GM10847 (cell line): ENCODE measurements around the gene CSF1R.

ENCODE experiments used
- POLR2A ChIP-seq: IDR thresholded peaks from 2 replicates; pipeline ENCODE4 v1.6.1; 2011; ENCODE audit not compliant: insufficient read length; ENCODE audit errors: extremely low read depth

The CSF1R gene

DNA sequence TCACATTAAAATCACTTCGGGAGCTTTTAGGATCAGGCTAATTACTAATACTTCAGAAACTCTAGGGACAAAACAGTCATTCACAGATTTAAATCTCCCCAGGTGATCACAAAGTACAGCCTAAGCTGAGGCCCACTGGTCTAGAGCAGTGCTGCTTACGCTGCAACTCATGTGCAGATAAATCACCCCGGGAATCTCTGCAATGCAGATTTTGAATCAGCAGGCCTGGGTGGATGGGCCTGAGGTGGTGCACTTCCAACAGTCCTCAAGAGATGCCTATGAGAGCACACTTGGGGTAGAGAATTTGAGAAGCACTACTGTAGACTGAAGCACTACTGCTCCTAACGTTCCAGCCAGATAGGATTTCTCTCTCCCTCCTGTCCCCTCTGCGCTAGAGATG is 28.4 kb downstream of the CSF1R start:
- no peak for TF ChIP-seq POLR2A

DNA sequence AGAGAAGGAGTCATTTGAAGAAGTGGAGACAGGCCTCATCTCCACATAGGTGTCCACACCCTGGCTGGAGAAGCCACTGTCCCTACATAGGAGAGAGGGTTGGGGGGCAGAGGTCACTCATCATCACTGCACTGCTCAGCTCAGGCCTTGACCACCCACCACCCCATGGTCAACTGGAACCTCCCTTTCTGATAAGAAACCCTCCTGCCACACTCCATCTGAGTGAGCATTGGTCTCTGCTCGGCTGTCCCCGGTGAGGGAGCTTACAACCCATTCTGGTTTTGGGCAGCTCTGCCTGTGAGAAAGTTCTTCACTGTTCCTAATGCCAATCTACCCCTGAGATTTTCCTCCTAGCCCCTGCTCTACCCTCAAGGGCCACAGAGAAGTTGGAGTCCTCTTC is 28.8 kb downstream of the CSF1R start:
- TF ChIP-seq POLR2A: no peak

DNA sequence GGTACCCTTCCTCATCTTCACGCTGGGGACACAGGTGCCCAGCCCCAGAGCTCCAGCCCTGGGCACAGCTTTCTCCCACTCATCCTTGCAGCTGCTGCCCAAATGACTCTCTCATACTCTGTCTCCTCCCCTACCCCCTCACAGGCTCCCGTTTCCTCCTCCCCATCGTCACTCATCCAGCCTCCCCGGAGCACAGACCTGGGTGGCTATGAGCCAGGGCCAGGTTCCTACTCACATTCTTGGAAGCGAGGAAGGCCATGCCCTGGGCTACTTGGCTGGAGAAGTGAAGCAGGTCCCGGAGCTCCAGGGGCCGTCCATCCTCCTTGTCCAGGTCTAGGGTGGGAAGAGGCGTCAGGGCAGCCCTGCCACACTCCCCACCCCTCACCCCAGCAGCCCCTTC is 29.3 kb downstream of the CSF1R start:
- no peak for TF ChIP-seq POLR2A

DNA sequence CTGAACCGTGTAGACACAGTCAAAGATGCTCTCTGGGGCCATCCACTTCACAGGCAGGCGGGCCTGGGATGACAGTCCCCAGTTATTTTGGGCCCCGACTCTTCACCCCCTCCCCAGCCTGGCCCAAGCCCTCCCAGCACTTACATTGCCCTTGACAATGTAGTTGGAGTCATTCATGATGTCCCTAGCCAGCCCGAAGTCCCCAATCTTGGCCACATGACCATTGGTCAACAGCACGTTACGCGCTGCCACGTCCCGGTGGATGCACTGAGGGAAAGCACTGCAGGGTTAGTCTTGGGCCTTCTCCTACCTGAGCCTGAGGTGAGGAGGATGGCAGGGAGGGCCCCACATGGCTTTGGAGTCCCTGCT is 30.3 kb downstream of the CSF1R start:
- no peak for TF ChIP-seq POLR2A

DNA sequence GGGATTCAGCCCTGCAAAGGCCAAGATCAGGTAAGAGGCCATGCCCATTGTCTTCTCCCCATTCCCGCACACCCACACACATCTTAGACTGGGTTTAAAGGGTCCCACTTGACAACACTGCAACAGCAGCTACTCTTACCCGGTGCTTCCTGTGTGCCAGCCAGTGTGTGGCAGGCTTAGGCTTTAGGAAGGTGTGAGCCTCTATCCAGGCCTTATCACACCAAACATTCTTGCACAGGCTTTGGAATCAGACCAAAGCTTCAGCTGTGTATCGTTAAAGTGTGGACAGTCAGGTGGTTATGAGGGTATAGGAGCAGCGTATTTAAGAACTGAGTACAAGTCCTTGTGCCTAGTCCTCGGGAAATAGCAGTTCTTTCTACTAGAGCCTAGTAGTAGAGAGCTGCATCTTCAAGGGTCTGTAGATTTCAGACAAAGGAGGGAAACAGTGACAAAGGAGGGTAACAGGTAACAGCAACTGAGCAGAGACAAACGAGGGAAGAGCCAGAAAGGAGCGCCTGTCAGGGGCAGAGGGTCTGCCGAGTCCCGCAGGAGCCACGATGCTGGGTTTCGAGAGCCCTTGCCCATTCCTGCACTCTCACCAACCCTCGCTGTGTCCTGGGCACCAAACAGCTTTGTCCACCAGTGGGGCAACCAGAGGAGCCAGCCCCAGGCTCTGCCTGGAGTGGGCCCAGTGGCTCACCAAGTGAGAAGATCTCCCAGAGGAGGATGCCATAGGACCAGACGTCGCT is 30.9 kb downstream of the CSF1R start:
- TF ChIP-seq POLR2A: no peak

DNA sequence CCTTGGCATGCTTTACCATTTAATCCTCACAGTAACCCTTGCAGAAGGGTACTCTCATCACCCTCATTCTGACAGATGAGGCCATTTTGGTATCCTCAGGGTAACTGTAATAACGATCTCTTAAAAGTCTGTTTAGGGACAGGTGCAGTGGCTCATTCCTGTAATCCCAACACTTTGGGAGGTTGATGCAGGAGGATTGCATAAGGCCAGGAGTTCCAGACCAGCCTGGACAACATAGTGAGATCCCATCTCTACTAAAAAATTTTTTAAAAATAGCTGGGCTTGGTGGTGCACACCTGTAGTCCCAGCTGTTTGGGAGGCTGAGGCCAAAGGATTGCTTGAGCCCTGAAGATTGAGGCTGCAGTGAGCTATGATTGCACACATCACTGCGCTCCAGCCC is 31.8 kb downstream of the CSF1R start:
- TF ChIP-seq POLR2A: no peak

DNA sequence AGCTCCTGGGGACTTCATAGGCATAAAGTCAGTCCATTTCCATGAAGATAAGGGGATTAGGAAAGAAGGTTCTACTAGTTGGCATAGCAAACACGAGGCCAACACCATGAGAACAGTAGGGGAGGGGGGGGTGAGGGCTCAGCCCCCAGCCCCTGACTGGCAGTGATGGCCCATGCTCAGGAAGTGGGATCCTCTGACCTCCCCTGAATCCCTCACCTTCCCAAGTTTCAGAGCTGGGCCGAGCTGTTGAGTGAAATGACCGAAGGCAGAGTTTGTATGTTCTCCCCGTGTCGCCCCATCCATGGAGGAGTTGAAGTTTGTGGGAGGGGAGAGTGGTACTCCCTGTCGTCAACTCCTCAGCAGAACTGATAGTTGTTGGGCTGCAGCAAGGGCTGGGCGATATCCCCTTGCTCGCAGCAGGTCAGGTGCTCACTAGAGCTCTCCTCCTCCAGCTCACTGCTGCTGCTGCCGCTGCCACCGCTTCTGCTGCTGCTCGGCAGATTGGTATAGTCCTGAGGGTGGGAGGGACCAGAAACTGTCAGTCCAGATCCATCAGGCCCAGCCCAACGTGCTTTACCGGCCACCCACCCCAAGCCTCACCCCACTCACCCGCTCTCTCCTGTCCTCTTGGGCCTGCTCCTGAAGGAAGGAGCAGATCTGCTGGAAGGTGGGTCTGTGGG is 32.5 kb downstream of the CSF1R start:
- TF ChIP-seq POLR2A: no peak

DNA sequence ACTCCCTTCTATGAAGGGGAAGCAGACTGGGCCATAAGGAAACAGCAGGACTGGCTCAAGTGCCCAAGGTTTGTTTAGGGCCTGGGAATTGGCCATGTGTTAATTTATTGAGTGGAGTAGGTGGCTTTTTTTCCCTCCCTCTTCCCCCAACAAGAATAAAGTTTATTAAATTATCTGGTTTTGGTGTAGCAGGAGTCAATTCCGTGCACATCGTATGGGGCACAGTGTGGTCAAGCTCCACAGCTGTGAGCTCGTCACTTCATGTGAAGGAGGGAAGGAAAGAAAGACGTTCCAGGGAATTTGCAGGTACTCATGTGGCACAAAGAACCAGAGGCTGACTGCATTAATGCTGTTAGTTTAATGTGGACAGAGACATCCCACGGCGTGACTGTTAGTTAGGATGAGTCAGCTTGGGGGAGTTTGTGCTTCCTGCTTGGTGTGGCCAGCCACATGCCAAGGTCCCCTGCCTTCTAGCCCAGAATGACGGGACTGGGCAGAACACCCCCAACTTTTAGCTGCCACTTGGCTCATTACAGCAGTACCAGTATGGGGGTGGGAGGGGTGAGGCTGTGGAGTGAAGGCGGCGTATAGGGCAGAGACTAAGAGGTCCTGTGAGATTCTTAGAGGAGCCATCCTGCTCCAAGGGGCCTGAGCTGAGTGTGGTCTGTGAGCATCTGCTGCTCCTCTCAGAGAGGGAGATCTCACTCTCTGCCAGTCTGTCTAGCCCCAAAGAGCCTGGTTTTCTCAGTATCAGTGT is 33.2 kb downstream of the CSF1R start:
- no peak for TF ChIP-seq POLR2A

DNA sequence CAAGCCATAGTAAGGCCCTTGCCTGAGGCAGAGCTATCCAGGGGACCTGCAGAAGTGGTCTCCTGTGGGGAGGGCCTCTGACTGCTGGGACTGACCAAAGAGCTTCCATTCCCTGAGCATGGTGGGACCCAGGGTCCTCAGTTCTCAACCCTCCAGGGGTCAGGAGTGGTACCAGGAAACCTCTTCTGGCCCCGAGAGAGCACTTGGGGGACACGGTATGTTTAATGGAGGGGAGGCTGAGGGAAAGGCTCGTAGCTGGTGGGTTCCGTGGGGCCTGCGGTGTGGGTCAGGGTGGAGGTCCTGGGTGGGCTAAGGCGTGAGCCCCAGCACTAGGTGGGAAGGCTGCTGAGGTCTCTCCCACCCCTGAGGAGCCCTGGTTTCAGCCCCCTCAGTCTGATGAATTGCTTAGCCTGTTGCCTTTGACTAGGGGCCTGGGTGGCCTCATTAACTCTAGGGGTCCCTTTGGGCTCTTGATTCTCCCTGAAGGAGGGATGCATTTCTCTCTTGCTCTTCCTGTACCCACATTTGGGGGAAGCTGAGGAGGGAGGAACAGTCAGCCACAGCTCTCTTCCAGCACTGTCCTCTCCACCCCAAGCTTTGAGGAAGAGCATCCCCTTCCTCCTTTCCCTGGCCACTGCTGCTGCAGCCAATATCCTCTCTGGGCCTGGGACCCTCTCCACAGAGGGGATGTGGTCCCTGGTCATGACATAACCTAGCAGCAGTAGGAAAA is 34.0 kb downstream of the CSF1R start:
- TF ChIP-seq POLR2A: no peak

DNA sequence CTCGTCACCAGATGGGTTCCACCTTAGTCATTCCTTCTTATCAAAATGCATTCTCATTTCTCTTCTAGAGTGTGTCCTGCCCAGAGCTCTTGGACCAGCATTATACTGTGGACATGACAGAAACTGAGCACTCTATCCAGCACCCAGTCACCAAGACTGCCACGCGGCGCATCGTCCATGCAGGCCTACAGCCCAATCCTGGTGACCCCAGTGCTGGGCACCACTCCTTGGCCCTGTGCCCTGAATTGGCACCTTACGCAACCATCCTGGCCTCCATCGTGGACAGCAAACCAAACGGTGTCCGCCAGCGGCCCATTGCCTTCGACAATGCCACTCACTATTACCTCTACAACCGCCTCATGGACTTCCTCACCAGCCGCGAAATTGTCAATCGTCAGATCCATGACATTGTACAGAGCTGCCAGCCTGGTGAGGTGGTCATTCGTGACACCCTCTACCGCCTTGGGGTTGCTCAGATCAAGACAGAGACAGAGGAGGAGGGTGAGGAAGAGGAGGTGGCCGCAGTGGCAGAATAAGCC is 34.6 kb downstream of the CSF1R start:
- no peak for TF ChIP-seq POLR2A

DNA sequence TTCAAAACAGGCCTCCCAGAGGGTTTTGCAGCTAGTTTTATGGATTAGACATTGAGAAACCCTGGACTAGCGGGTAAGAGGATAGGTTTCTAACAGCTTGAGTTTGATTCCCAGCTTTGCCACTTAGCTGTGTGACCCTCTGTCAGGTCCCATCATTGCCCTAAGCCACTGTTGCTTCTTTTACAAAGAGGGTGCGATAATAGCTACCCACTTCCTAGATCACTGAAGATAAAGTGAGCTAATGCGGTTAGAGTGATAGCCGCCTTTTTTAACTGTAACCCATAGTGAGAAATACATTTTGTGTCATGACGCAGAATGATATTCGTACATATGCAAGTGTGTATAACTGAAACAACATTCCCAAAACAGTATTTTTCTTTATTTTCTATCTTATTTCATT is 40.3 kb downstream of the CSF1R start:
- TF ChIP-seq POLR2A: no peak

DNA sequence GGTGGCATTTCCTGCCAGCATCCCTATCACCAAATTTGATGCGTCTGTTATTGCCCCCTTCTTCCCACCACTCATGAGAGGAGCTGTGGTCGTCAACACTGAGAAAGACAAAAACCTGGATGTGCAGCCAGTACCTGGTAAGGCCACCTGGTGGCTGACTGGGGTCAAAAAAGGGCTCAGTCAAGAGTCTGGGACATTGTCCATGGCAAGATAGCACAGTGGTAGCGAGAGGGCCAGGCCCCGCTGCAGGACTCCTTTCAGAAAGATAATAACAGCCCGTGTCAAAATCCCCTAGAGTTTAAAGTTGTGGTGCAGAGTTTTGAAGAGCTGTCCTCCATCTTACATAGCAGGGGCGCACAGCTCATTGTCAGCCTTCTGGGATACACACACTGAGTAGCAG is 40.8 kb downstream of the CSF1R start:
- no peak for TF ChIP-seq POLR2A

DNA sequence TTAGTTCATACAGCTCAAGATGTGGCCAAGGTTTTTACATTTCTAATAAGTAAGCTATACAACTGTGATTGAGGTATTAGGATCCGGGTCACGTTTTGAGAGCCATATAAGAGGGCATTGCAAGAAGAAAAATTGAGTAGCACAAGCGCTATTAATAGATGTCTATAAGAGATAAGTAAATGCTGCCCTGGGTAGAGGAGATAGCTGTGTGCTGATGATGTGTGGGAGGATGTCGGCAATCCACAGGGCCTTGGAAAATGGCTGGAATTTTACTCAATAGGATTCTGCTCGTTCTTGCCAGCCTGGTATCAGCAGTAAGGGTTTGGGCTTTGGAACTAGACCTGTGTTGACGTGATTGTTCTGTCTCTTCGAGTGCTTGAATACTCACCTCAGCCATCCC is 41.6 kb downstream of the CSF1R start:
- TF ChIP-seq POLR2A: no peak

DNA sequence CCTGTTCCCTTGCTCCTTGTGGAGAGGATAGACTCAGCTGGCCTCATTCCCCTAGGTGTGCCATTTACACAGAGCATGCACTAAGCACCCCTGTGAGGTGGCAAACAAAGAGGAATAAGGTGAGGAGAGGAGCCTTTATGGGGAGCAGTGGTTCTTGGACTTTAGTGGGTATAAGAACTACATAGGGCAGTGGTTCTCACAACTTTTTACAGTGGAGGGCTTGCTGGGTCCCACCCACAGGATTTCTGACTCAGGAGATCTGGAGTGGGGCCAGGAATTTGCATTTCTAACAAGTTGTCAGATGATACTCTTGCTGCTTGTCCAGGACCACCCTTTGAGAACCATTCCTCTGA is 42.0 kb downstream of the CSF1R start:
- TF ChIP-seq POLR2A: no peak

DNA sequence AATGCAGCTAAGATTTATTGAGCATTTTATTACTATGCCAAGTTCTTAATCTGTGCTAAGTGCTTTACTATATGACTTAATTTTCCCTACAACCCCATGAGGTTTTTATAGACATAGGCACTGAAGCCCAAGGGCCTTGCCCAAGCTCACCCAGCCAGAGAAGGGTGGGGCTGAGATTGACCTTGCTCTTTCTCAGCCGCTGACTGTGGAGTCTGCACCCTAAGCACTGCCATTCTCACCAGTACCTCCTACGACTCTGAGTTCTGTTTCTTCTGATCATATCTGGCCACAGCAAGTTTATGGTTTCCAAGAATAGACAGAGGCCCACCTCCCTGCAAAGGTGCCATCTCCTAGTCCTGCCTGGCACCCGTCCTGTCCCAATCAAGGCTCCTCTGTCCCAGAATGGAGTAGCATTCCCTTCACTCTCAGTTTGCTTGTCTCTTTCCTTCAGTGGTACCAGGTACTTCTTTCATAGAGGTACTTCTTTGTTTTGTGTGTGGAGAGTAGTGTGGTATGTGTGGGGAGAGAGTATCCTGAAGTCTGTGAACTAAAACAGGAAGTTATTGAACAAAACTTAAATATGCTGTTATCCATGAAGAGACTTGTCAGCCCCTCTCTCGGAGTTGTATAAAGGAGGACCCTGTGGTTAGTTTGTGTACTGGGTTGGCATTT is 42.6 kb downstream of the CSF1R start:
- no peak for TF ChIP-seq POLR2A
